Mesendoderm (in vitro differentiated cells): Measurements from ENCODE around the gene FXYD6.

ENCODE experiments used
- DNase-seq: peaks from one replicate; pipeline ENCODE4 v3.0.0; 2013
- H2AK5ac ChIP-seq: 2 replicates; pipeline ENCODE4 v1.6.1; 2013; ENCODE audit warnings: low read length, inconsistent platforms
- H2BK120ac ChIP-seq: 2 replicates; pipeline ENCODE4 v1.6.1; 2013; ENCODE audit warnings: low read depth, mild to moderate bottlenecking, low read length, moderate library complexity, mixed read lengths
- H2BK15ac ChIP-seq: replicated peaks from 2 replicates; pipeline ENCODE4 v1.6.1; 2013; ENCODE audit warnings: low read depth, mild to moderate bottlenecking, moderate library complexity
- H2BK5ac ChIP-seq: 2 replicates; pipeline ENCODE4 v1.6.1; 2013; ENCODE audit warnings: low read length, inconsistent platforms
- H3K18ac ChIP-seq: 2 replicates; pipeline ENCODE4 v1.6.1; 2013; ENCODE audit warnings: mild to moderate bottlenecking, low read length, mixed read lengths
- H3K23ac ChIP-seq: one replicate; pipeline ENCODE4 v1.6.1; 2013; ENCODE audit warnings: low read length
- H3K27ac ChIP-seq: 2 replicates; pipeline ENCODE4 v1.5.1; 2013; ENCODE audit warnings: low read depth, mild to moderate bottlenecking, inconsistent platforms, low read length, moderate library complexity
- H3K27me3 ChIP-seq: 2 replicates; pipeline ENCODE4 v1.6.1; 2013; ENCODE audit warnings: low read length, control low read depth, mild to moderate bottlenecking, inconsistent platforms; ENCODE audit not compliant: insufficient read depth, poor library complexity
- H3K36me3 ChIP-seq: 2 replicates; pipeline ENCODE4 v1.6.1; 2013; ENCODE audit warnings: low read length, inconsistent platforms; ENCODE audit not compliant: control insufficient read depth, insufficient read depth
- H3K4ac ChIP-seq: one replicate; pipeline ENCODE4 v1.6.1; 2013; ENCODE audit warnings: low read depth, mild to moderate bottlenecking, low read length, moderate library complexity
- H3K4me1 ChIP-seq: 2 replicates; pipeline ENCODE4 v1.6.1; 2013; ENCODE audit warnings: low read depth, low read length, inconsistent platforms; ENCODE audit not compliant: control insufficient read depth
- H3K4me2 ChIP-seq: 2 replicates; pipeline ENCODE4 v1.6.1; 2013; ENCODE audit warnings: low read length
- H3K4me3 ChIP-seq: 2 replicates; pipeline ENCODE4 v1.5.1; 2013; ENCODE audit warnings: mild to moderate bottlenecking, low read length
- H3K56ac ChIP-seq: one replicate; pipeline ENCODE4 v1.6.1; 2013; ENCODE audit warnings: low read length
- H3K79me1 ChIP-seq: 2 replicates; pipeline ENCODE4 v1.6.1; 2013; ENCODE audit warnings: low read length, inconsistent platforms
- H3K79me2 ChIP-seq: 2 replicates; pipeline ENCODE4 v1.6.1; 2013; ENCODE audit warnings: mild to moderate bottlenecking, low read length; ENCODE audit not compliant: control insufficient read depth, insufficient read depth
- H3K9ac ChIP-seq: 2 replicates; pipeline ENCODE4 v1.6.1; 2013; ENCODE audit warnings: low read length, inconsistent platforms
- H4K5ac ChIP-seq: one replicate; pipeline ENCODE4 v1.6.1; 2013; ENCODE audit warnings: low read length
- H4K8ac ChIP-seq: one replicate; pipeline ENCODE4 v1.6.1; 2013; ENCODE audit warnings: low read depth, mild to moderate bottlenecking, control low read depth, low read length, moderate library complexity
- WGBS: extraction: QIAGEN DNeasy Blood & Tissue Kit; methylation state at CpG from one replicate; pipeline ENCODE4 v1.1.7; 2013; ENCODE audit warnings: low lambda C conversion rate, missing lambda C conversion rate; ENCODE audit not compliant: insufficient coverage; ENCODE audit errors: extremely low coverage; 5-methylcytosine and 5-hydroxymethylcytosine counted together

FXYD6 gene

DNA sequence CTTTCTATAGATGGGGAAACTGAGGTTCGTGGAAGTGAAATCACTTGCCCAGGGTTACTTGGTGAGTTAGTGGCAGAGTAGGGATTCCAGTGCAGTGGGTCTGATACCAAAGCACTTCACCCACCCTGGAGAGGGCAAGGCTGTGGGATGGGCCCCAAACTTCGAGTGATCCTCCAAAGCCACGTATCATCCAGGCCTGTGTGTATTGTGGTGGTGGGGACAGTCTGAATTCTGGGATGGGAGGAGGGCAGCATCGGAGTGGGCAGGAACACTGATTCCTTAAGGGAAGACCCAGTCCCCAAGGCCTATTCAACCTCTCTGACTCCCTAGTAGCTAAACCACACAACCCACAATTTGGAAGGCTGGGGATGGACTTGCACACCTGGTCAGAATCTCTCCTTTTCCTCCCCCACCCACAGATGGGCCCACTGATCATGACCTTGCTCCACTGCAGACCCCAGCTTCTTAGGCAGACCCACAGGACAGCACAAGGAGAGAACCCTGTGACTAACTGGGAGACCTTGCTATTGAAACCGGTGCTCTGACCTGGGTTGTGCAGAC, 41.2 kb upstream of the FXYD6 start:
- Histone ChIP-seq H3K27ac (no peak overlapping the region), H2BK120ac (no peak overlapping the region), H3K4me2 (no peak overlapping the region), H3K79me1 (no peaks in the 10 kb centered on the region), H3K4me1 (no peaks in the 10 kb centered on the region), H3K56ac (no peak overlapping the region), H3K4me3 (no peak overlapping the region), H2AK5ac (no peak overlapping the region), H2BK5ac (no peak overlapping the region), H3K36me3 (no peaks in the 10 kb centered on the region), H3K4ac (no peak overlapping the region), H4K8ac (no peak overlapping the region), H3K18ac (no peak overlapping the region), H3K79me2 (no peaks in the 10 kb centered on the region), H3K27me3 (no peaks in the 10 kb centered on the region), H2BK15ac (no peak overlapping the region), H3K23ac (no peak overlapping the region), H4K5ac (no peak overlapping the region), H3K9ac (no peak overlapping the region)
- DNase-seq: no peak
- WGBS: no CpG with 5 or more reads among the region's 5 CpGs

- H3K27ac ChIP-seq: no peak overlapping the region
- no CpG with 5 or more reads among the region's 11 CpGs for WGBS
- no peaks in the 10 kb centered on the region for H3K36me3 ChIP-seq
- no peaks in the 10 kb centered on the region for H3K79me2 ChIP-seq
- H3K56ac ChIP-seq: no peak overlapping the region
- no peak overlapping the region for H4K8ac ChIP-seq
- H3K4ac ChIP-seq: no peak overlapping the region
- no peaks in the 10 kb centered on the region for H3K79me1 ChIP-seq
- no peak overlapping the region for H2AK5ac ChIP-seq
- DNase-seq: no peak
- no peak overlapping the region for H2BK15ac ChIP-seq
- H4K5ac ChIP-seq: no peak overlapping the region
- no peaks in the 10 kb centered on the region for H3K4me1 ChIP-seq
- H3K23ac ChIP-seq: no peak overlapping the region
- no peak overlapping the region for H3K9ac ChIP-seq
- no peak overlapping the region for H3K4me3 ChIP-seq
- no peak overlapping the region for H2BK5ac ChIP-seq
- H3K4me2 ChIP-seq: no peak overlapping the region
- no peak overlapping the region for H3K18ac ChIP-seq
- H3K27me3 ChIP-seq: no peaks in the 10 kb centered on the region
- no peak overlapping the region for H2BK120ac ChIP-seq
Measured at GRCh38 chr11:117916956-117917355, 40.5 kb upstream of the FXYD6 start.

DNA sequence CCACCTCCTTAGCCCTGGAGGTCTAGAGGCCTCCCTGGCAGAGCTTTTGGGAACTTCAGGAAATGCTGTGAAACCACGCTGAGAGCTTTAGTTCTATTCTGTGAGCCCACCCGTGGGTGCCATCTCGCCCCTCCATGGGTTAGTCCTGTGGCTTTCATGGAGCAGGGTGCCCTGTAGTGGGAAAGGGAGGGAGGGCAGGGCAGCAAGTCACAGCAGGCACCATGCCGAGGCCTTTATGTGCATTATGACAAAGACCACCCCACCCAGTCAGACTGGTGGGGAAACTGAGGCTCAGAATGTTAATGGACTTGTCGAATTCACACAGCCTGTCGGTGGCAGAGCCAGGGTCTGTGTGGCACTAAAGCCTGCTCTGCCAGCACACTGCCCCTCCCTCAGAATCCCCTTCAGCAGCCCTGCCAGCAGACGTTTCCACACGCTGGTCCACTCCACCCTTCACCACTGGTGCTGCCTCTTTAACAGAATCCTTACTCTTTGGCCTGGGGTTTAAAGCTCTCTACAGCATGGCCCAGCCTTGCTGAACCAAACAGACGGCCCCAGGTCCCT, 39.3 kb upstream of the FXYD6 start:
- Histone ChIP-seq H2BK120ac (no peak overlapping the region), H3K18ac (no peak overlapping the region), H2BK5ac (no peak overlapping the region), H2BK15ac (no peak overlapping the region), H3K56ac (no peak overlapping the region), H3K79me1 (no peaks in the 10 kb centered on the region), H3K4me3 (no peak overlapping the region), H3K27ac (no peak overlapping the region), H2AK5ac (no peak overlapping the region), H3K23ac (no peak overlapping the region), H3K4me2 (no peak overlapping the region), H3K36me3 (no peaks in the 10 kb centered on the region), H3K9ac (no peak overlapping the region), H4K8ac (no peak overlapping the region), H4K5ac (no peak overlapping the region), H3K4me1 (no peaks in the 10 kb centered on the region), H3K27me3 (no peaks in the 10 kb centered on the region), H3K4ac (no peak overlapping the region), H3K79me2 (no peaks in the 10 kb centered on the region)
- WGBS: no CpG with 5 or more reads among the region's 9 CpGs
- no peak for DNase-seq

DNA sequence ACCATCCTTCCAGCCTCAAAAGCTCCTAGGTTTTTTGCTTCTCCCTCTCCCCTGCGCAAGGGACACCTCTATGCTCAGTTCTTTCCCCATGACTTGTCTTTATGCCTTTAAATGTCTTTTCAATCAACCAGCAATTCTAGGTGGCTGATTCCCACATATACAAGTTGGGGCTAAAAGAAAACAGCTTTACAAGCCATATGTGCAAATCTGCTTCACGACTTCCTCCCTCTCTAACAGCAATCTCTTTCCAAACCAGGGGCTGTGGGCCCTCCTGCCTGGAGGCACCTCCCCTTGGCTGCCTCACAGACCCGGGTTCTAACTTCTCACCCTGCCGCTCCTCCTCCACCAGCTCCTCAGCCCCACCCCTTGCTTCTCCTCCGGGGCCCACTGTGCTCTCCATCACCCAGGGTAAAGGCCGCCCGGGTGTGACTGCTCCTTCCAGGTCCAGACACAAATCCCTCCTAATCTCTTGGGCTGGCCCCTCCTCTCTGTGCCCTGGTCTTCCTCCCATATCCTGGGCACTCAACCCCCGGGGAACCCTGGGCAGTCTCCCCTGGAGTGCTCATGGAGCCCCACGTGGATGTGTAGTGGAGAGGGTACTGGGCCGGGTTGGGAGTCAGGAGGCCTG, 38.6 kb upstream of the FXYD6 start:
- no peak overlapping the region for H3K56ac ChIP-seq
- H2BK120ac ChIP-seq: no peak overlapping the region
- no peaks in the 10 kb centered on the region for H3K36me3 ChIP-seq
- no peak overlapping the region for H2AK5ac ChIP-seq
- no peak overlapping the region for H4K5ac ChIP-seq
- H3K4me1 ChIP-seq: no peaks in the 10 kb centered on the region
- no peak overlapping the region for H3K18ac ChIP-seq
- H3K27me3 ChIP-seq: no peaks in the 10 kb centered on the region
- H3K9ac ChIP-seq: no peak overlapping the region
- no peak for DNase-seq
- no peak overlapping the region for H3K4me3 ChIP-seq
- H3K79me1 ChIP-seq: no peaks in the 10 kb centered on the region
- H3K27ac ChIP-seq: no peak overlapping the region
- no CpG with 5 or more reads among the region's 10 CpGs for WGBS
- H3K79me2 ChIP-seq: no peaks in the 10 kb centered on the region
- H2BK5ac ChIP-seq: no peak overlapping the region
- H3K23ac ChIP-seq: no peak overlapping the region
- no peak overlapping the region for H4K8ac ChIP-seq
- no peak overlapping the region for H3K4ac ChIP-seq
- no peak overlapping the region for H2BK15ac ChIP-seq
- no peak overlapping the region for H3K4me2 ChIP-seq

GRCh38 chr11:117914398-117914761, 37.9 kb upstream of the FXYD6 start:
- Histone ChIP-seq H3K9ac (no peak overlapping the region), H2BK120ac (no peak overlapping the region), H3K56ac (no peak overlapping the region), H3K4me1 (no peaks in the 10 kb centered on the region), H3K23ac (no peak overlapping the region), H2AK5ac (no peak overlapping the region), H3K79me1 (no peaks in the 10 kb centered on the region), H2BK15ac (no peak overlapping the region), H3K4ac (no peak overlapping the region), H3K4me3 (no peak overlapping the region), H2BK5ac (no peak overlapping the region), H4K5ac (no peak overlapping the region), H4K8ac (no peak overlapping the region), H3K79me2 (no peaks in the 10 kb centered on the region), H3K27me3 (no peaks in the 10 kb centered on the region), H3K4me2 (no peak overlapping the region), H3K27ac (no peak overlapping the region), H3K36me3 (no peaks in the 10 kb centered on the region), H3K18ac (no peak overlapping the region)
- DNase-seq: no peak
- no CpG with 5 or more reads among the region's 5 CpGs for WGBS
